Caco-2 (cell line): ENCODE data around the gene MPO. TPM values are rescaled to one million over a fixed set of nuclear protein-coding genes. Genes with fewer than 3 reads are reported as not detected.

Experiments used
- BruUV-seq: library from RNA; stranded (reverse); fragments of 400-500 nt; replicated peaks from 2 replicates; lab custom pipeline; 2021; lab: Mats Ljungman, UMichigan
- CTCF ChIA-PET: fragments of 300-600 bp; sonication (Branson Sonifier 250); formaldehyde crosslinking; loops from one replicate; lab custom pipeline; 2022; ENCODE audit warnings: antibody characterized with exemption; lab: Charles Lee
- POLR2A ChIA-PET: fragments of 300-600 bp; sonication (Branson Sonifier 250); formaldehyde crosslinking; loops from one replicate; lab custom pipeline; 2022; ENCODE audit warnings: antibody characterized with exemption; lab: Charles Lee
- DNase-seq, 2 experiments: peaks; one replicate each; pipeline versions ENCODE4 v3.0.0 to v3.0.0-alpha.2; 2020 to 2022
- H3K27me3 ChIP-seq: replicated peaks from 2 replicates; pipeline ENCODE4 v1.6.0; 2011; ENCODE audit warnings: low read length; ENCODE audit not compliant: control insufficient read depth, insufficient read depth
- H3K36me3 ChIP-seq: 2 replicates; pipeline ENCODE4 v1.5.1; 2011; ENCODE audit warnings: low read length; ENCODE audit not compliant: control insufficient read depth, insufficient read depth
- H3K4me1 ChIP-seq: fragments of 250-450 bp; sonication (Bioruptor Pico); 2 replicates; pipeline ENCODE4 v1.5.1; 2020; ENCODE audit warnings: mild to moderate bottlenecking
- H3K4me3 ChIP-seq: 2 replicates; pipeline ENCODE4 v1.5.1; 2011; ENCODE audit warnings: low read depth, mild to moderate bottlenecking, control low read depth, low read length
- H3K9me3 ChIP-seq: fragments of 250-450 bp; sonication (Bioruptor Pico); 2 replicates; pipeline ENCODE4 v1.5.1; 2020; ENCODE audit warnings: mild to moderate bottlenecking, moderate library complexity
- H3K27ac Mint-ChIP-seq: one replicate; pipeline ENCODE4 v1.8.0; 2022; ENCODE audit warnings: mixed read lengths; ENCODE audit not compliant: unreplicated experiment
- H3K27me3 Mint-ChIP-seq: one replicate; pipeline ENCODE4 v1.8.0; 2022; ENCODE audit warnings: mixed read lengths; ENCODE audit not compliant: insufficient read depth, unreplicated experiment
- H3K36me3 Mint-ChIP-seq: one replicate; pipeline ENCODE4 v1.8.0; 2022; ENCODE audit warnings: mild to moderate bottlenecking, mixed read lengths; ENCODE audit not compliant: insufficient read depth, unreplicated experiment
- H3K4me1 Mint-ChIP-seq: one replicate; pipeline ENCODE4 v1.8.0; 2022; ENCODE audit warnings: low read depth, mixed read lengths; ENCODE audit not compliant: unreplicated experiment
- H3K4me3 Mint-ChIP-seq: one replicate; pipeline ENCODE4 v1.8.0; 2022; ENCODE audit warnings: mild to moderate bottlenecking, moderate library complexity, mixed read lengths; ENCODE audit not compliant: unreplicated experiment
- H3K9me3 Mint-ChIP-seq: one replicate; pipeline ENCODE4 v1.8.0; 2022; ENCODE audit warnings: mixed read lengths; ENCODE audit not compliant: unreplicated experiment
- intact Hi-C: fragments of 100-400 bp; cut with micrococcal nuclease; formaldehyde crosslinking; loops from one replicate; pipeline ENCODE4 v1.10.0; 2022; ENCODE audit not compliant: unreplicated experiment
- total RNA-seq: library from RNA; stranded (reverse); gene quantifications from 2 replicates; pipeline ENCODE4 v1.2.3, GENCODE V29; 2022
- TF ChIP-seq, protein P1 (sequence below), 2 experiments: fragments of 200-600 bp in 1 of 2; IDR thresholded peaks; 1 replicate in 1 of 2; 2 replicates in 1 of 2; pipeline versions ENCODE4 v1.5.1 to v1.8.0; 2011 to 2022; ENCODE audit warnings: antibody characterized with exemption in 1 of 2, control low read depth in 1 of 2, inconsistent platforms in 1 of 2, low read depth in 1 of 2, low read length in 1 of 2, mild to moderate bottlenecking in 1 of 2, moderate library complexity in 1 of 2; ENCODE audit not compliant: insufficient read depth in 1 of 2, severe bottlenecking in 1 of 2, unreplicated experiment in 1 of 2

Gene MPO
- total RNA-seq, 1 experiment from 2014 or later = 0.23 TPM

DNA sequence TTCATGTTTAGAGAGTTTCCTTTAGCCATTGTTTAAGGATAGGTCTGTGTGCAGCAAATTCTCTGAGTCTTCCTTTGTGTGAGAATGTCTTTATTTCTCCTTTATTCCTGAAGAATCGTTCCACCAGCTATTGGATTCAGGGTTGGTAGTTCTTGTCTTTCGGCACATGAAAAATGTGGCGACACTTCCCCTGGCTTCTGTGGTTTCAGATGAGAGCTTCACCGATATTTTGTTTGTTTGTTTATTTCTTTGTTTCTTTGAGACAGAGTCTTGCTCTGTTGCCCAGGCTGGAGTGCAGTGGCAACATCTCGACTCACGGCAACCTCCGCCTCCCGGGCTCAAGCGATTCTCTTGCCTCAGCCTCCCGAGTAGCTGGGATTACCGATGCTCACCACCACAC, 18.6 kb downstream of the MPO start:
- Mint-ChIP-seq H3K9me3 (no peaks in the 10 kb centered on the region), H3K4me3 (no peak overlapping the region), H3K4me1 (no peaks in the 10 kb centered on the region), H3K36me3 (no peaks in the 10 kb centered on the region), H3K27ac (no peak overlapping the region), H3K27me3 (peaks cover 53% of the 10 kb centered on the region)
- Histone ChIP-seq H3K9me3 (no peaks in the 10 kb centered on the region), H3K4me1 (no peaks in the 10 kb centered on the region), H3K36me3 (no peaks in the 10 kb centered on the region), H3K27me3 (peaks cover 2% of the 10 kb centered on the region; the same call in 1 of the 2 replicates), H3K4me3 (no peak overlapping the region)
- ChIA-PET POLR2A (no interaction called here), CTCF (no interaction called here)
- TF ChIP-seq, protein P1, sequence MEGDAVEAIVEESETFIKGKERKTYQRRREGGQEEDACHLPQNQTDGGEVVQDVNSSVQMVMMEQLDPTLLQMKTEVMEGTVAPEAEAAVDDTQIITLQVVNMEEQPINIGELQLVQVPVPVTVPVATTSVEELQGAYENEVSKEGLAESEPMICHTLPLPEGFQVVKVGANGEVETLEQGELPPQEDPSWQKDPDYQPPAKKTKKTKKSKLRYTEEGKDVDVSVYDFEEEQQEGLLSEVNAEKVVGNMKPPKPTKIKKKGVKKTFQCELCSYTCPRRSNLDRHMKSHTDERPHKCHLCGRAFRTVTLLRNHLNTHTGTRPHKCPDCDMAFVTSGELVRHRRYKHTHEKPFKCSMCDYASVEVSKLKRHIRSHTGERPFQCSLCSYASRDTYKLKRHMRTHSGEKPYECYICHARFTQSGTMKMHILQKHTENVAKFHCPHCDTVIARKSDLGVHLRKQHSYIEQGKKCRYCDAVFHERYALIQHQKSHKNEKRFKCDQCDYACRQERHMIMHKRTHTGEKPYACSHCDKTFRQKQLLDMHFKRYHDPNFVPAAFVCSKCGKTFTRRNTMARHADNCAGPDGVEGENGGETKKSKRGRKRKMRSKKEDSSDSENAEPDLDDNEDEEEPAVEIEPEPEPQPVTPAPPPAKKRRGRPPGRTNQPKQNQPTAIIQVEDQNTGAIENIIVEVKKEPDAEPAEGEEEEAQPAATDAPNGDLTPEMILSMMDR (IDR thresholded peaks at IDR 0.05; ENCODE audit: insufficient read depth in 1 of 2, low read depth in 1 of 2, low read length in 1 of 2, severe bottlenecking in 1 of 2, unreplicated experiment in 1 of 2) = no peak
- intact Hi-C loops = no loop called here
- BruUV-seq = no TSS peak
- DNase-seq = peak in 1 of 2 experiments; percentile 10

DNA sequence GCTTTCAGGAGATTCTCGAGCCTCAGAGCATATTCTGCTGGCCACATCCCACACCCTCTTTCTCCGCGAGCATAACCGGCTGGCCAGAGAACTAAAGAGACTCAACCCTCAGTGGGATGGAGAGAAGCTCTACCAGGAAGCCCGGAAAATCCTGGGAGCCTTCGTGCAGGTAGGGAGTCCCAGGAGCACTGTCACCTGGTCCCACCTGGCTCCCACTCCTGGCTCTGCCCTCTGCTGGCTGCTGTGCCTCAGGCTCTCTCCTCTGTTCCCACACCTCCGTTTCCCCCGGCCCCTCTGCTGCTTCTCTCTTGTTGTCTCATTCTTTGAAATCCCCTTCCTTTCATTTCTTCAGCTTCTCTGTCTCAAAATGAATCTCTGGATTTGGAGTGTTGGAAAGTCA, 25.9 kb downstream of the MPO start:
- Mint-ChIP-seq H3K4me3 (no peak overlapping the region), H3K4me1 (no peaks in the 10 kb centered on the region), H3K27ac (no peak overlapping the region), H3K27me3 (peaks cover 17% of the 10 kb centered on the region), H3K9me3 (no peaks in the 10 kb centered on the region), H3K36me3 (no peaks in the 10 kb centered on the region)
- Histone ChIP-seq H3K27me3 (no peaks in the 10 kb centered on the region), H3K4me1 (no peaks in the 10 kb centered on the region; the same call in 1 of the 2 replicates), H3K9me3 (no peaks in the 10 kb centered on the region), H3K36me3 (no peaks in the 10 kb centered on the region), H3K4me3 (no peak overlapping the region)
- intact Hi-C loops = loop anchor here (1.0 kb wide), 1 partner anchor 133 kb away; no protein-coding TSS in a partner anchor
- TF ChIP-seq, protein P1 (IDR thresholded peaks at IDR 0.05; ENCODE audit: insufficient read depth in 1 of 2, low read depth in 1 of 2, low read length in 1 of 2, severe bottlenecking in 1 of 2, unreplicated experiment in 1 of 2) = peak; percentile 51 to 73
- no TSS peak for BruUV-seq
- ChIA-PET POLR2A (no interaction called here), CTCF (interaction anchor here (0.6 kb wide), 1 partner anchor 132 kb away, joined by 3 read pairs; no protein-coding TSS in a partner anchor)
- peak in 1 of 2 experiments; percentile 51 for DNase-seq

DNA sequence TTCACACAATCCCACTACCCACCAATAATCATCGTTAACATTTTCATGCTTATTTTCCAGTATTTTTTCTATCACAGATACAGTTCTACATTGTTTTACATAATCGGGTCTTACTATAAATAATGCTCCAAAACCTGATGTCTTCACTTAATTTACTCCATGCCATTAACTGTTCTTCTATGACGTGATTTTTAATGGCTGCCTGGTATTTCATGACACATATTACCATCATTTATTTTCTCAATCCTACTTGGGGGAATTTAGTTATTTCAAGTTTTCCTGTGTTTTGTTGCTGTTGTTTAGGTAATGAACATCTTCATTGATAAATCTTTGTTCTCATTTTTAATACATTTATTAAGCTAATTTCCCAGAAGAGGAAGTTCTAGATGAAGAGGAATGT, 27.7 kb downstream of the MPO start:
- Mint-ChIP-seq H3K36me3 (no peaks in the 10 kb centered on the region), H3K4me1 (no peaks in the 10 kb centered on the region), H3K27ac (no peak overlapping the region), H3K9me3 (no peaks in the 10 kb centered on the region), H3K27me3 (peaks cover 9% of the 10 kb centered on the region), H3K4me3 (no peak overlapping the region)
- H3K9me3 ChIP-seq = no peaks in the 10 kb centered on the region
- no peak for DNase-seq
- H3K27me3 ChIP-seq = no peaks in the 10 kb centered on the region
- BruUV-seq = no TSS peak
- TF ChIP-seq, protein P1 (IDR thresholded peaks at IDR 0.05; ENCODE audit: insufficient read depth in 1 of 2, low read depth in 1 of 2, low read length in 1 of 2, severe bottlenecking in 1 of 2, unreplicated experiment in 1 of 2) = no peak
- ChIA-PET POLR2A (no interaction called here), CTCF (interaction anchor here (0.6 kb wide), 1 partner anchor 197 kb away, joined by 3 read pairs; no protein-coding TSS in a partner anchor)
- H3K36me3 ChIP-seq = no peaks in the 10 kb centered on the region
- H3K4me3 ChIP-seq = no peak overlapping the region
- peaks cover 3% of the 10 kb centered on the region for H3K4me1 ChIP-seq
- intact Hi-C loops = no loop called here
